K562 treated with DMSO at 1 percent for 4 hours (cell line): ENCODE data around the gene SEC16B. TPM values are rescaled to one million over a fixed set of nuclear protein-coding genes. Genes with fewer than 3 reads are reported as not detected.

Experiments used
- total RNA-seq: library from RNA; unstranded; fragments of 300-600 nt; gene quantifications from 2 replicates; pipeline ENCODE4 v1.2.3, GENCODE V29; 2022; ENCODE audit not compliant: insufficient read depth

SEC16B gene, protein sequence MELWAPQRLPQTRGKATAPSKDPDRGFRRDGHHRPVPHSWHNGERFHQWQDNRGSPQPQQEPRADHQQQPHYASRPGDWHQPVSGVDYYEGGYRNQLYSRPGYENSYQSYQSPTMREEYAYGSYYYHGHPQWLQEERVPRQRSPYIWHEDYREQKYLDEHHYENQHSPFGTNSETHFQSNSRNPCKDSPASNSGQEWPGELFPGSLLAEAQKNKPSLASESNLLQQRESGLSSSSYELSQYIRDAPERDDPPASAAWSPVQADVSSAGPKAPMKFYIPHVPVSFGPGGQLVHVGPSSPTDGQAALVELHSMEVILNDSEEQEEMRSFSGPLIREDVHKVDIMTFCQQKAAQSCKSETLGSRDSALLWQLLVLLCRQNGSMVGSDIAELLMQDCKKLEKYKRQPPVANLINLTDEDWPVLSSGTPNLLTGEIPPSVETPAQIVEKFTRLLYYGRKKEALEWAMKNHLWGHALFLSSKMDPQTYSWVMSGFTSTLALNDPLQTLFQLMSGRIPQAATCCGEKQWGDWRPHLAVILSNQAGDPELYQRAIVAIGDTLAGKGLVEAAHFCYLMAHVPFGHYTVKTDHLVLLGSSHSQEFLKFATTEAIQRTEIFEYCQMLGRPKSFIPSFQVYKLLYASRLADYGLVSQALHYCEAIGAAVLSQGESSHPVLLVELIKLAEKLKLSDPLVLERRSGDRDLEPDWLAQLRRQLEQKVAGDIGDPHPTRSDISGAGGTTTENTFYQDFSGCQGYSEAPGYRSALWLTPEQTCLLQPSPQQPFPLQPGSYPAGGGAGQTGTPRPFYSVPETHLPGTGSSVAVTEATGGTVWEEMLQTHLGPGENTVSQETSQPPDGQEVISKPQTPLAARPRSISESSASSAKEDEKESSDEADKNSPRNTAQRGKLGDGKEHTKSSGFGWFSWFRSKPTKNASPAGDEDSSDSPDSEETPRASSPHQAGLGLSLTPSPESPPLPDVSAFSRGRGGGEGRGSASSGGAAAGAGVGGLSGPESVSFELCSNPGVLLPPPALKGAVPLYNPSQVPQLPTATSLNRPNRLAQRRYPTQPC
- not detected in 2 replicates for total RNA-seq

DNA sequence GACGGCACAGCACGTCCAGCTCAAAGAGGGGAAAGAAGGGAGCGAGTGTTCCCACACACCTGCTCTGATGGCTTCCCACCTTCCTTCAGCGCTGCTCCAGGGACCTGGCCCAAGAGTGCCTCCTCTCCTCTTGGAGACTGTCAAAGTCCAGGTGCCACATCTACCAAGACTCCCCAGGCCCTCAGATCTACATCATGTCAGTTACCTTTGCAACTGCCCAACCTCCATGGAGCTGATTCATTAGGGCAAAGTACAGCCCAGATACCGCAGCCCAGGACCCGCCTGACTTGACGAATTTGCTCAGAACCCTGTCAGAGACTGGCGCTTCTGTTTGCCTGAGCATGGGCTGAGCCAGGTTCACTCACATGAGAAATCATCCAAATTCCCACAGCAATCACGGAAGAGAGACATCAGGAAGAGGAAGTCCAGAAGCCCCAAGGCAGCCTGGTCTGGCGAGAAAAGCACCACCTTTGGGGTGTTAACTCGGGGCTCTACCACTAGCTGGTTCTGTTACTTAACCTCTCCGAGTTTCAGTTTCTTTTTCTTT is at the start of gene SEC16B:
Gene SEC16B (minus strand): TSS at position 234 of the 547 bp plus-strand sequence. CDS start 2,077 bp downstream, outside the sequence.

Other genes with a start within 250 kb of the SEC16B start
- 0.35 and 1.2 TPM in 2 replicates for gene RASAL2, start 124.0 kb upstream of the SEC16B start, total RNA-seq